NCI-H1105 treated with DMSO at 0.1 percent for 48 hours (cell line): Measurements from ENCODE around the gene RNF111.
"Not testable (repeated sequence)": the region's sequence is repeated elsewhere in the genome, so short reads cannot be mapped to it uniquely, and the experiment has no call there.

Experiments used
- DNase-seq: peaks from one replicate; lab custom pipeline; 2025; lab: John Stamatoyannopoulos, UW

Gene RNF111

GRCh38 chr15:59059076-59059597 is 71.7 kb downstream of the RNF111 start:
- no peak for DNase-seq

DNA sequence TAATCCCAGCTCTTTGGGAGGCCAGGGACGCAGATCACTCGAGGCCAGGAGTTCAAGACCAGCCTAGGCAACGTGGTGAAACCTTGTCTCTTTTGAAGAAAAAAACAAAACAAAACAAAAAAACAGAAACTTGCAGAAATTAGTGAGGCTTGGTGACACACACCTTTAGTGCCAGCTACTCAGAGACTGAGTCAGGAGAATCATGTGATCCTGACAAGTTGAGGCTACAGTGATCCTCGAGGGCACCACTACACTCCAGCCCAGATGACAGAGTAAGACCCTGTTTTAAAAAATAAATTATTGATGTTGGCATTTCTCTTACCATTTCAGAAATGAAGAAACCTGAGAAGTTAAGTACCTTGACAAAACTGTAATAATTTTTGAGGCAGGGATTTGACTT is 72.9 kb downstream of the RNF111 start:
- DNase-seq: no peak

DNA sequence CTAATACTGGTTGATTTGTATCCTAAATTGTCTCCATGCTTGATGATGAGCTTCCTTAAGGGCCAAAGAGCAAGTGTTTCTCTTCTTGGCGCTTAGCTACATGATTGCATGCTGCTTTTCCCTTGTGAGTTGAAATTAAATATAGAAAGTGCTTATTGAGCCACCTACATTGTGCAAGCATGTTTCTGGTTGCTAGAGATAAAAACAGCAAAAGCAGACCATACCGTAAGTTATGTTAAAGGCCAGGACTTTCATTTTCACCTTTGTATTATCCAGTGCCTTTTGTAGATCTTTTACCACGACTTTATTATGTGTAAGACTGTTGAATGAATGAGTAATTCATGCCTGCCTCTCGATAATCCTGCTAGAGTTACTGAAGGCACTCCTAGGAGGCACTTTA is 75.6 kb downstream of the RNF111 start:
- DNase-seq: no peak

GRCh38 chr15:59069430-59069829 is 82.0 kb downstream of the RNF111 start:
- DNase-seq: no peak

DNA sequence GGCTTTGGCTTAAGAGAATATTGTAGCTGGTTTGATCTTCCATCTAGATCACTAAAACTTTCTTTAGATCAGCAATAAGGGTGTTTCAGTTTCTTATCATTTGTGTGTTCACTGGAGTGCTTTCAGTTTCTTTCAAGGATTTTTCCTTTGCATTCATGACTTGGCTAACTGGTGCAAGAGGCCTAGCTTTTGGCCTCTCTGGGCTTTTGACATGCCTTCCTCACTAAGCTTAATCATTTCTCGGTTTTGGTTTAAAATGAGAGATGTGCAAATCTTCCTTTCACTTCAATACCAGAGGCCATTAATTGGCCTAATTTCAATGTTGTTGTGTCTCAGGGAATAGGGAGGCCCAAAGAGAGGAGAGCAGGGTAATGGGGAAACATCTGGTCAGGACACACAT is 87.1 kb downstream of the RNF111 start:
- DNase-seq: no peak

GRCh38 chr15:59087731-59088130 is 100.3 kb downstream of the RNF111 start:
- no peak for DNase-seq

DNA sequence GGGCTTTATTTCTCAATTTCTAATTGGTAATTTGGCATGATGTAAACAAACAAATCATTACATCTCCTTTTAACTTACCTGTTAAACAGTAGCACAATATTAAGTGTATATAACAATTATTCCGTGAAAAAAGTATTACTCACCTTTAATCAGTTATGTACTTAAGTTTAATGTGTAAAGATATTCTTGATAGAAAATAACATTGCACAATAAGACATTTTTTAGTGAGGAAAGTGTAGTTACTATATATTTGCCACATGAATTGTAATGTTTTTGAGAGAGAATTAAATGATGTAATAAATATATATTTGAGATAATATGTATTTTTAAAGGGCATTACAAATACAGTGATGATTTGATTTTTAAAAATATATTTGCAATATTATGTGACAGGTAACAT is 106.6 kb downstream of the RNF111 start:
- no peak for DNase-seq

DNA sequence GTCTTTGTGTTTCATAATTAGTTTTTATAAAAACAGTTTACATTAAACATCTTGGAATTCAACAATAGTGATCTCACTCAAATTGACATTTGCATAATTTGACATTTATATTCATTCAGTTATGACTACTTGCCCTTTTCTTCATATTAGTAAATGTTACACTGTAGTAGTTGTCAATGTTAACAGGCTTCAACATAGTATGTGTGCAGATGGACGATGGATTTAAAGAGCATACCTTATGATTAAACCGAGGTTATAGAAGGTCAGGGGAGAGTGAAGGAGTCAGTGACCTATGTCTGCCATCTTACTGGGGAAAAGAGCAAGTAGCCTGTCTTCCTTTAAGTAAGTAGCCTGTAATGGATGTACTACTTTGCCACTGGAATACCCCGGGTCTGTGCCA is 109.0 kb downstream of the RNF111 start:
- DNase-seq: no peak

DNA sequence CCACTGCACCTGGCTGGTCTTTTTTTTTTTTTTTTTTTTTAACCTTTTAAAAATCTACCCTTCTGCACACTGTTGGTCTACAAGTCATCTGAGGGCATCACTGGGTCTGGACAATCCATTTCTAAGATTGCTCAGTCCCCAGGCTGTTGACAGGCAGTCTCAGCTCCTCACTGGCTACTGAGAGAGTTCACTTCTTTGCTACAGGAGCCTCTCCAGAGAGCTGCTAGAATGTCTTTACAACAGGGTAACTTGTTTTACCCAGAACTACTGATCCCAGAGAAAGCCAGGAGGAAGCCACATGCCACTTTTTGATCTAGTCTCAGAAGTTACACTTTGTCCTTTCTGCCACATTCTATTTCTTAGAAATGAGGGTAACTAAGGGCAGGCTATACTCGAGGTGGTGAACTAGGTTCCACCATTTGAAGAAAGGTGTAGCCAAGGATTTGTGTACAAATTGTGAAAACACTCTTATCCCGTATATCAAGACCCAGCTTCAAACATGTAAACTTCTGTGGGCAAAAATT is 111.8 kb downstream of the RNF111 start:
- no peak for DNase-seq

DNA sequence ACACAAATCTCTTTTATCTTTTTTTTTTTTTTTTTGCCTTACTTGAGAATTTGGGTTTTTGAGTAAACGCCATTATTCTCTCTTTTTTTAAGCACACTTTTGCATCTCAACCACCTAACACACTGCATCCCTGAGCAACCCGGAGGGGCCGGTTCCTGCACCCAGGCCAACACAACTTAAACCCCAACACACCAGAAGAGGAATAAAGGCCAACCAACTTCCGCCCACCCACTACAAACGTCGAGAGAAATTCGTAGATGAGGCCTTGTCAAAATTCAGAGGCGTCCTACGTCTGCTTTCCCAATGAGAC is 117.1 kb downstream of the RNF111 start:
- no peak for DNase-seq

- peak; percentile 98 for DNase-seq
These were observed 117.7 kb downstream of the RNF111 start, which contains the start of gene CCNB2 for GRCh38 chr15:59104912-59105732. TSS of gene CCNB2 (plus strand) at chr15:59105146. CDS start at chr15:59105269, 123 bp downstream.

DNA sequence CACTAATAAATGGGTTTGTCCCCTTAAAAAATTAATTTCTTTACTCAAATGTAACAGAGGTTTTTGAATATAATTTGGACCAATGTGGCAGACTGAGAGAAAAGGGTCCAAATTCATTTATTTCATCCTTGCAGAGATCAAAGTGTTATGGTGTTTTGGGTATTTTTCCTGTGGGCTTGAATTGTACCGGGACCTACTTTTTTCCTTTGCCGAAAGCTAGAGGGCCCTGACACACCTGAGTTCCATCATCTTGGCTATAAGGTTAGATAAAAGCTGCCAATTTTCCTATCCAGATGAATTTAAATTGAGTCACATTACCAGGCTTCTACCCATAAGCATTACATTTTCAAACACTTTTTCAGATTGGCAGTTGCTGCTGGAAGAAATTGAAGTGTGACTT is 118.4 kb downstream of the RNF111 start:
- DNase-seq: no peak

GRCh38 chr15:59111251-59111650 is 123.8 kb downstream of the RNF111 start:
- DNase-seq: no peak

DNA sequence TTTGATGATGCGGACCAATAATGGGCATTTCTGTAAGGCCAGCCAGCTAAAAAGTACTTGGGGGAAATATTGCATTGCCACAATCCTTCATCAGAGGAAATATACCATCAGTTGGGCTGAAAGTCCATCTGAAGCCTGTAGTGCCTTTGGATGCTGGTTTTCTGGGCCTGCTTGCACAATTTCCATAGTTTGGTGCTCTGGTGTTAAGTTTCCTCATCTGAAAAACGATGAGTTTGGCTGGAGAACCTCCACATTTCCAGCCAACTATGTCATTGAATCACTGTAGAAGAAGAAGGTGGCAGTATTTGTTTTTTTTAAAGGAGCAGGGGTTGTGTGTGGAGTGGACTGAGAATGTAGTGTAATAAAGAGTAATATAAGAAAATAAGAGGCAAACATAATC is 127.6 kb downstream of the RNF111 start:
- no peak for DNase-seq

DNA sequence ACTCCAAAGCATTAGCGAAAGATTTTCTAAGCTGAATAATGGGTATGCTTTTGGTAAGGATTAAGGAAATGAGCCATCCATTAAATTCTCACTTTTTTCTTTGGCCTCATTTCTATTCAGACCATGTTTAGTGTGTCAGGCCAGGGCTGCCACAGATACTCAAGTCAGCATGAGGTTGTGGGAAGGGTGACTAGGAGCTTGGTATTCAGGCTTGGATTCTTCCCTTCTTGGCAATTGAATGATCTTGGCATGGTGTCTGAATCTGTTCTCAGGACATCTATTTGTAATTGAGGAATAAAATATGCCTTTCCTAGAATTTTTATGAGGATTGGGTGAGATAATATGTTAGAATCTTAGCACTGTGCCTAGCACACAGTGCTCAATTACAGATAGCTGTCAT is 128.7 kb downstream of the RNF111 start:
- DNase-seq: no peak

- DNase-seq: no peak
These were observed 129.3 kb downstream of the RNF111 start for GRCh38 chr15:59116771-59117170.

DNA sequence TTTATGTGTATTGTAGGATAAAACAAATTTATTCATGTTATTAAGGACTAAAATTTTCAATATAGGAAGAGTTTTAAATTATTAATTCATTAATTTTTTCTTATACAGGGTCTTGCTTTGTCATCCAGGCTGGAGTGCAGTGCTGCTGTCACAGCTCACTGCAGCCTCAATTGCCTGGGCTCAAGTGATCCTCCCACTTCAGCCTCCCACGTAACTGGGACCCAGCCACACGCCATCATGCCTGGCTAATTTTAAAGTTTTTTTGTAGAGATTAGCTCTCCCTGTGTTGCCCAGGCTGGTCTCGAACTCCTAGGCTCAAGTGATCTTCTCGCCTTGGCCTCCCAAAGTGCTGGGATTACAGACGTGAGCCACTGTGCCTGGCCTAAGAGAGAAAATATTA is 132.2 kb downstream of the RNF111 start:
- DNase-seq: no peak

- DNase-seq: no peak
These were observed 133.5 kb downstream of the RNF111 start for GRCh38 chr15:59120937-59121336.

DNA sequence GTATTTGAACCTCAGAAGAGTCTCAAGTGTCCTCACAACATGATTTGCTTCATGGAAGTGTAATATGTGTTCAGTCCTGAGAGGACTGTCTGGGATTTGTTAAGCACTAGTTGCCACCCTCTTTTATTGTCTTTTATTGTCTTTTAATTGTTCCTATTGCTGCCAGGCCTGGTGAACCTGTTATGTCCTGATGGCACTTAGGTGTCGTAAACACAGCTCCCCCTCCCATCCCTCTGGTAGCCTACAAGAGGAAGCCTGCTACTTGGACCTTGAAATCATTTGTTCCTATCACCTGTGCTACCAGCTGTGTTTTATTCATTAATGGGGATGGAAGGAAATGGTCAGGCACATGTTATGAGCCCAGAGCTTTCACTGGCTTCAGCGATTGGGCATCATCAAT is 136.8 kb downstream of the RNF111 start:
- no peak for DNase-seq

DNA sequence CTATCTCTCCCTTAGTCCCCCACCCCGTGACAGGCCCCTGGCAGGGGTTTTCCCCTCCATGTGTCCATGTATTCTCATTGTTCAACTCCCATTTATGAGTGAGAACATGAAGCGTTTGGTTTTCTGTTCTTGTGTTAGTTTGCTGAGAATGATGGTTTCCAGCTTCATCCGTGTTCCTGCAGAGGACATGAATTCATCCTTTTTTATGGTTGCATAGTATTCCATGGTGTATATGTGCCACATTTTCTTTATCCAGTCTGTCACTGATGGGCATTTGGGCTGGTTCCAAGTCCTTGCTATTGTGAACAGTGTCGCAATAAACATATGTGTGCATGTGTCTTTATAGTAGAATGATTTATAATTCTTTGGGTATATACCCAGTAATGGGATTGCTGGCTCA is 138.2 kb downstream of the RNF111 start:
- not testable (repeated sequence) for DNase-seq

DNA sequence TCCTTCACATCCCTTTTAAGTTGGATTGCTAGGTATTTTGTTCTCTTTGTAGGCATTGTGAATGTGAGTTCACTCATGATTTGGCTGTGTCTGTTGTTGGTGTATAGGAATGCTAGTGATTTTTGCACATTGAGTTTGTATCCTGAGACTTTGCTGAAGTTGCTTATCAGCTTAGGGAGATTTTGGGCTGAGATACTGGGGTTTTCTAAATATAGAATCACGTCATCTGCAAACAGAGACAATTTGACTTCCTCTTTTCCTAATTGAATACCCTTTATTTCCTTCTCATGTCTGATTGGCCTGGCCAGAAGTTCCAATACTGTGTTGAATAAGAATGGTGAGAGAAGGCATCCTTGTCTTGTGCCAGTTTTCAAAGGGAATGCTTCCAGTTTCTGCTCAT is 139.8 kb downstream of the RNF111 start:
- DNase-seq: not testable (repeated sequence)

- no peak for DNase-seq
These were observed 144.0 kb downstream of the RNF111 start for GRCh38 chr15:59131456-59131855.

DNA sequence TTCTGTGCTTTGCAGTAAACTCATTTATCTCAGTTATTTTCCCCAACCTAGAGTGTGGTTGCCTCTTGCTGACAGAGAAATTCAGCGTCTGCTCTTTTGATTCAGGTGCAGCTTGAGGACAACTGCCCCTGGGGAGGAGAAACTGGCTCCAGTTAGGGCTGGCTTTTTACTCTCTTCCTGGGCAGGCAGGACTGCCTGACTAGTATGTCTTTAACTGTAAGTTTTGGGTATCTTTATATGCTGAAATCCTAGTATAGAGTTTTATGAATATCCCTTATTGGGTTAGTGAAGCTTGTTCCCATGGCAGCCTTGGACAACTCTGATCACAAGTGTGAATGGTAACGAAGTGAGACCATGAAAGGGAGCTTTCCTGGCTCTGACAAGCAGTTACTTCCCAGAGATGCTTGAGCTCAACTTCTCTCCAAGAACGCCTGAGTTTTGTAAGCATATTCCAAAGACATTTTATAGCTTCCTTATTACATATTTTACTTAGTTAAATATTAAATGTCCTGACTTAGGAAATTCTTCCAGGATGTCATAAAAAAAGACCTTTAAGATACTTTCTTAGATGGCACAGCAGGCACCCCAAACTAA is 144.6 kb downstream of the RNF111 start:
- no peak for DNase-seq
